Measurements from ENCODE around the gene FHL2. TPM values are rescaled to one million over a fixed set of nuclear protein-coding genes. Genes with fewer than 3 reads are reported as not detected.

Gene FHL2
- total and polyA plus RNA-seq, 2 of the 13 experiments (the other 11 are each of a cell fraction or from before 2014, with no cell fraction given) = 1.9 to 74.8 TPM

GRCh38 chr2:105428387-105429018 is 29.7 kb upstream of the FHL2 start (continued):
- TF ChIP-seq ZNF646 (CRISPR knock-in tag; IDR thresholded peaks at IDR 0.05) (no peak), ONECUT2 (CRISPR knock-in tag; IDR thresholded peaks at IDR 0.05) (no peak), ZMAT3 (CRISPR knock-in tag; conservative IDR thresholded peaks at IDR 0.05) (no peak), ZBTB25 (CRISPR knock-in tag; IDR thresholded peaks at IDR 0.05) (no peak), ZFP1 (CRISPR knock-in tag; IDR thresholded peaks at IDR 0.05) (no peak), NR0B2 (CRISPR knock-in tag; IDR thresholded peaks at IDR 0.05) (0 out of 2 replicates have a peak, but pooled peaks have one; percentile 14), ZNF205 (CRISPR knock-in tag; IDR thresholded peaks at IDR 0.05) (no peak), HOXA7 (CRISPR knock-in tag; IDR thresholded peaks at IDR 0.05) (no peak), ZNF143 (CRISPR knock-in tag; IDR thresholded peaks at IDR 0.05) (no peak), ZFX (CRISPR knock-in tag; IDR thresholded peaks at IDR 0.05; ENCODE audit: low read depth) (peak; percentile 34; the same call in 1 of the 2 replicates), ZNF709 (CRISPR knock-in tag; IDR thresholded peaks at IDR 0.05) (no peak), HIC2 (CRISPR knock-in tag; IDR thresholded peaks at IDR 0.05; ENCODE audit: low read depth) (no peak), DPF2 (CRISPR knock-in tag; IDR thresholded peaks at IDR 0.05; ENCODE audit: borderline replicate concordance, low read depth) (no peak), PRPF4 (IDR thresholded peaks at IDR 0.05; ENCODE audit: low read depth, low read length, poor library complexity, severe bottlenecking) (no peak), ZNF687 (CRISPR knock-in tag; IDR thresholded peaks at IDR 0.05) (peak; percentile 35; the same call in 1 of the 2 replicates)

Data from HepG2 (cell line).